HG02571 (cell line): Measurements from ENCODE around the gene SH3D19.
"Not testable (repeated sequence)": the region's sequence is repeated elsewhere in the genome, so short reads cannot be mapped to it uniquely, and the experiment has no call there.

Source experiments
- ATAC-seq: cut with Tn5 transposase; IDR thresholded peaks from one replicate; pipeline ENCODE4 v1.9.1; 2021; ENCODE audit warnings: mild to moderate bottlenecking, moderate library complexity; ENCODE audit not compliant: unreplicated experiment

The SH3D19 gene

GRCh38 chr4:151163855-151164254 is 161.6 kb downstream of the SH3D19 start:
- ATAC-seq: no peak

DNA sequence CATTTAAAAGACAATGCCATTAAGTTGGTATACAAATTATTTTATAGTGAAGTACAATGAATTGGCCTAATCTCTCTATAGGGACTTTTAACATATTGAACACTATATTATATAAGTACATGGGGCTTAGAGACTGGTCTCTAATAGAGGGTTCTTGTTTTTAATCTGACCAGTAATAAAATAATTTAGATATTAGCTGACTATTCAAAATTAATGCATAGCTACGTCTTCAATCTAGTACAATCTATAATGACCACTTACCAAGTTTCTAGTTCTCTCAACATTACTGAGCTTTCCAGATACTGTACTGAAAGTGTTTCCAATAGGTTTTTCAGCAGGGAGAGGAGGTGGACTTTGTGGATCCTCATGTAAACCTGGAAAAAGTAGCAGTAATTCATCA is 166.4 kb downstream of the SH3D19 start:
- no peak for ATAC-seq

- ATAC-seq: no peak
Observed at GRCh38 chr4:151157543-151157942, 167.9 kb downstream of the SH3D19 start.

DNA sequence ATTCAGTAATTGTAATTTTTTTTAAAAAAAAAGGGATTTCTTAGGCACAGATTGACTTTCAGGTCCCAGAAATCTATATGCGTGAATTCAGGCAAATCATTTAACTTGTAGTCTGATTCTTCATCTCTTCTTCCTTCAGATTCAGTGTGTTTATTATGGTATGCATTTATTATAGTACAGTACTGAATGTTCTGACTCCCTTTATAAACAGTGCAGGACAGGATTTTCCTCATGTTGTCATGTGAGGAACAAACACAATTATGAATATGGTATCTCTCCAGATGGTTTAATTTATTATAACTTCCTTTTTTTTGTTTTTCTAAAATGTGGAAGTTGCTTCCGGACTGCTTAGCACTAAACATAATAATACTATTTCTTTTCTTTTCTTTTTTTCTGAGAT is 171.8 kb downstream of the SH3D19 start:
- ATAC-seq: no peak

- ATAC-seq: no peak
Observed at GRCh38 chr4:151152028-151152427, 173.4 kb downstream of the SH3D19 start.

GRCh38 chr4:151150821-151151580 is 174.4 kb downstream of the SH3D19 start:
- no peak for ATAC-seq

GRCh38 chr4:151148261-151148660 is 177.1 kb downstream of the SH3D19 start:
- ATAC-seq: no peak

- ATAC-seq: no peak
Observed at GRCh38 chr4:151147000-151147399, 178.4 kb downstream of the SH3D19 start.

DNA sequence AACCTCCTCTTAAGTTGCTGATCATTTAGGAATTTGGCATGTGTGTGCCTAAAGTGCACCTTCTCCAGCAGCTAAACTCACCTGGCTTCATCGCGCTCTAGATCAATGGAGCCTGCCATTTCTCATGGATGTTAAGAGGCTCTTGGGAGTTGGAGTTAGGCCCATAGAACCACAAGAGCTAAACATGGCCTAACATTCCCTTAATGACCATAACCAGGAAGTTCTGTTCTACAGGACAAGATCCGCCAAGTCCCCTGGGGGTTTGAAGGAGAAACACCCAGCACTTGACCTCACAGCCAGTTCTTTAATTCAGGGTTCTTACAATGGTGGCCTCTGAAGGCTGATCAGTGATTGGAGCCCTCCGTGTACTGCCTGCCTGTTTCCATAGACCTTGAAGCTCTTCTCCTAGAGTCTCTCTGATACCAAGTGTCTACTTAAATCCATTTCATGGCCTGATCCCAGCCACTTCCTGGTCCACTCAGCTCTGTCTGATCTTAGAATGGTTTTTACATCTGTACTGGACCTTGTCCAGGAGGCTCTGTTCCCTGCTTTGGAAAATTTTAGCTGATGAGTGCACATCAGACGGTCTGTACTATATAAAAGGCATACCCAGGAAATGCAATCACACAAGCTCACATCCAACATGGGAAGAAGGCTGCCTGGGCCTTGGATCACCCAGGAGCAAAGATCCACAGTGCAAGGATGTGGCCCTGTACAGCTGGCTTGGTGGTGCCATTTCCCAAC is 180.9 kb downstream of the SH3D19 start:
- ATAC-seq: no peak

DNA sequence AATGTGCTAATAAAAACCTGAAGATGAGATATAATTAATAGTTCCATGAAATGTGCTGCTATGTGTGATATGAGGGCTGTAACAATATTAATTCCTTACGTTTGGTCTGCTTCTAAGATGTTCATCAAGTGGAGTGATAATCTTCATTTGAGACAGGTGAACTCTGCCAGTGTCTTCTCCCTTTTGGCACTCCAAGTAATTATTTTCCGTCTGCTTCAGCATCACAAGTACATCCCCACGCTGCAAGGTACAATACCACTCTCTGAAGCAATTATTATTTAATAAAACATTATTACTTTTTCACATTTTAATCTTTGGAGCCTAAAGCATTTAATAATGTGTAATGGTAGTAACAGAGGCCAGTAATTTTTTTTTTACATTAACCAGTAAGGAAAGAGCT is 181.6 kb downstream of the SH3D19 start:
- no peak for ATAC-seq

DNA sequence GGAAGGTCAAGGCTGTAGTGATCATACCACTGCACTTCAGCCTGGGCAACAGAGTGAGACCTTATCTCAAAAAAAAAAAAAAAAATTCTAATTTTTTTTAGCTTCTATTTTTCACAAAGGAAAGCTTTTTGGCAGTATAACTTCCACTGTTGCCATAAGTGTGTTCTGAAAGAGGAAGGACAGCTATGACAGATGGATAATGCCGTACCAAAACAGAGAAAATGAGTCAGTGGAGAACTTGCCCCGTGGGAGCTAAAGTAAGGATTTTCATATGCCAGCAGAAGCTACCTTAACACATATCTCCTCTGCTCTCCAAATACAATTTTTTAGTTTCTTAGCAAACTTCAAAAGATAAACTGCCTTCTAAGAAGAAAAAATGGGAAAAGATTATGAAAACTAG is 182.2 kb downstream of the SH3D19 start:
- no peak for ATAC-seq

DNA sequence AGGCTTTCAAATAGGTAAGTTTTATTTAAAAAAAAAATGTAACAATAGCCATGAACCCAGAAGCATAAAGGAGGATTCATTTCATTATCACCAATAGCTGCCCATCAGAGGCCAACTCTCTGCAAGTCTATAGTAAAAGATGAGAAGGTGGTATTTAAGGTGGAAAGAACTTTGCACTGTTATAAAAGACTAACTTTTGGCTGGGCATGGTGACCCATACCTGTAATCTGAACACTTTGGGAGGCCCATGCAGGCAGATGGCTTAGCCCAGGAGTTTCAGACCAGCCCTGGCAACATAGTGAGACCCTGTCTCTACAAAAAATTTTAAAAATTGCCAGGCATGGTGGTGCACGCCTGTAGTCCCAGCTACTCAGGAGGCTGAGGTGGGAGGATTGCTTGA is 182.6 kb downstream of the SH3D19 start:
- no peak for ATAC-seq

DNA sequence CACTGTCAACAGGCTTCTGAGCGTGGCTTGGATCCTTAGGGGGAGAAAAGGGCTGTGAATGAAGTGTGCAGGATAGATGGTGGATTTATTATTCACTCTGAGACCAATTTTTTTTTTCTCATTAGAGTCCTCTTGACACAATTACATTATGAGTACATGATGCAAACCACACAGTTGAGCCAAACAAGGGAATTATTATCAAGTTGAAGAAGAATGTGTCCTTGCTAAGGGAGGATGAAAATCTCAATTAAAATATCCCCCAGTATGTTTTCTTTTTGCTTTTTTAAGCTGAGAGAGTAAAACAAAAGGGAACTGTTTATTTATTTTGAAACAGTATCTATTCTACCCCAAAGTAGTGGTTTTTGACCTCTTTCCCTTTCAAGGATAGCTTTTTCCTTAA is 185.6 kb downstream of the SH3D19 start:
- no peak for ATAC-seq

- not testable (repeated sequence) for ATAC-seq
Observed at GRCh38 chr4:151136048-151136447, 189.4 kb downstream of the SH3D19 start.

DNA sequence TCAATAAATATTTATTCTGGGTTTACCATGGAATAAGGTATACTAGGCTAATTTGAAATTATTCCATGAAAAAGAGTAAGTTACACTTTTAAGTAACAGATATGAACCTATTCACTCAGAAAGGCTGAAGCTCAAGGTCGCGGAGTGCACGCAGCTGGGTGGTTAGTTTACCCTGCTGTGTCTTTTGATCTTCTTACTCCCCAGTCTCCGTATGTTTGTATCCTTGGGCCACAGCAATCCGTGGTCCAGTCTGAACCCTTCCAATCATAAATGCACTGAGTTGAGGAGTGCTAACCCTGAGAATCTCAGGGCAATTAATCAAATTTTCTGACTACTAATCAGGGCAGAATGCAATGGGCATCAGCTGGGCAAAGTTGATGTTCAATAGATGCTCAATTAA is 192.1 kb downstream of the SH3D19 start:
- no peak for ATAC-seq

DNA sequence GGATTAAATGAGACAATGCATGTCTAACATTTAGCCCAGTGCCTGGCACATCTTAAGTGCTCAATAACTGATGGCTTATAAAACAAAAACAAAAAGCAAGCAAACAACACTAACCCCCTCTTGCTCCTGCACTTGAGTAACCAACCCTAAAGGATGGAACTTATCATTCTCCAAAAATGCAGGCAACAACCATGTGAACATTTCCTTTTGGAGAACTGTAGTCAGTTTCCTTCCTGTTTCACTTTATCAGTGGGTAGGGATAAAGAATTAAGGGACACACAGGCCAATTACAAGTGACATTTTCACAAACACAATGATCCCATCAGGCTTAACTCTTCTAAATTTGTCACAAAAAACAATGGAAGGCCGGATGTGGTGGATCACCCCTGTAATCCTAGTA is 195.6 kb downstream of the SH3D19 start:
- ATAC-seq: no peak

DNA sequence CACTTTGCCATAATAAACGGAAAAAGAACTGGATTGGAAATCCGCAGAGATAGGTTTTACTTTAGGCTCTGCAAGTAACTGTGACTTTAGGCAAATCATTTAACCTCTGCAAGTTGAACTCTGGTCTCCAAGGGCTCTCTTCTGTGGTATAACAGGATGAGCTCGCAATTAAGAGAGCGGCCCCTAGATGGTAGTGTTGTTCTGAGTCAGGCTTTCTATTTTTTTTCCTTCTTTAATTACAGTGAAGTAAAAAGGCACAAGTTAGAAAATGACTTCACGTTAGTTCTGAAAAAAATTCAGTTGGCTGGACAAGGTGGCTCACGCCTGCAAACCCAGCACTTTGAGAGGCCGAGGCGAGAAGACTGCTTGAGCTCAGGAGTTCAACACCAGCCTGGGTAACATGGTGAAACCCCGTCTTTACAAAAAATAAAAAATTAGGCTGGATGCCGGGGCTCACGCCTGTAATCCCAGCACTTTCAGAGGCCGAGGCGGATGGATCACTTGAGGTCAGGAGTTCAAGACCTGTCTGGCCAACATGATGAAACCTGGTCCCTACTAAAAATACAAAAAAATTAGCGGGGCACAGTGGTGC is 207.9 kb downstream of the SH3D19 start:
- peak; percentile 93 for ATAC-seq

GRCh38 chr4:151114986-151115385 is 210.4 kb downstream of the SH3D19 start:
- no peak for ATAC-seq

DNA sequence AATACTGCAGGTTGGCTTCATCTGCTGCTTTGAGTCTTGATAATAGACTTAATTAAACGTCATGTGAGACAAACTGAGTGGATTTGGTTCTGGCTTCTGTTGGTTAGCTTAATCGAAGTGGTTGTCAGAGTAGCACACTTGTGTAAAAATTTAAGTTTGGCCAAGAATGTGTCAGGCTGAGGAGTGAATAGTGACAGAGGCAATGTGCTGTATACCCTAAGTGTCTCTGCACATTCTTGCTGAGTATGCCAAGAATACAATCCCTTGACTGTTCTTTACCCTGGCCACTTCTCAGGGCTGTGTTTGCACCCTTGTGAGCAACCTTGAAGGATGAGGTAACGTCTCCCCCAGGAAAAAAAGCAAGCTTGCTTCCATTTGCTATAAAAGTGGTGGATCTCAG is 211.1 kb downstream of the SH3D19 start:
- no peak for ATAC-seq

- no peak for ATAC-seq
Observed at GRCh38 chr4:151110236-151110635, 215.2 kb downstream of the SH3D19 start.

DNA sequence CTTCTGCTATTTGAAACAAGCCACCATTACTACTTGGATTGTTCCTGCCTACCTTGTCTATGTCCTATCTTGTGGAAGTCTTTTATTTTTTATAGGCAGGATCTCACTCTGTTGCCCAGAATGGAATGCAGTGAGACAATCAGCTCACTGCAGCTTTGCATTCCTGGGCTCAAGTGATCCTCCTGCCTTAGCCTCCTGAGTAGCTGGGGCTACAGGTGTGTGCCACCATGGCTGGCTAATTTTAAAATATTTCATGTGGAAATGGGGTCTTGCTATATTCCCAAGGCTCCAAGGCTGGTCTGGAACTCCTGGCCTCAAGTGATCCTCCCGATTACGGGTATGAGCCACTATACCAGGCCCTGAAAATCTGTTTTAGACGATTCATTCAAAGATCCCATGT is 218.3 kb downstream of the SH3D19 start:
- ATAC-seq: no peak

DNA sequence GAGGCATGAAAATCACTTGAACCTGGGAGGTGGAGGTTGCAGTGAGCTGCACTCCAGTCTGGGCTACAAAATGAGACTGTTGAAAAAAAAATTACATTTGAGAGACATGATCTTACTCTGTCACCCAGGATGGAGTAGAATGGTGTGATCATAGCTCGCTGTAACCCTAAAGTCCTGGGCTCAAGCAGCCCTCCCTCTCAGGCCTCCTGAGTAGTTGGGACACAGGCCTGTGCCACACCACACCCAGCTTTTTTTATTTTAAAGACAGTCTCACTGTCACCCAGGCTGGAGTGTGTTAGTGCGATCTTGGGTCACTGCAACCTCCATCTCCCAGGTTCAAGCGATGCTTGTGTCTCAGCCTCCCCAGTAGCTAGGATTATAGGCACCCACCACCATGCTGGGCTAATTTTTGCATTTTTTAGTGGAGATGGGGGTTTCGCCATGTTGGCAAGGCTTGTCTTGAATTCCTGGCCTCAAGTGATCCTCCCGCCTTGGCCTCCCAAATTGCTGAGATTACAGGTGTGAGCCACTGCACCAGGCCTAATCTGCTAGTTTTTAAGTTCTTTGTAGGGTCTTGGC is 219.9 kb downstream of the SH3D19 start:
- no peak for ATAC-seq
